HG03558 (cell line): ENCODE data around the gene CYP2C18.
"Not testable (repeated sequence)": the region's sequence is repeated elsewhere in the genome, so short reads cannot be mapped to it uniquely, and the experiment has no call there.

ENCODE experiments used
- ATAC-seq: cut with Tn5 transposase; IDR thresholded peaks from one replicate; pipeline ENCODE4 v1.9.1; 2021; ENCODE audit warnings: moderate number of reproducible peaks; ENCODE audit not compliant: unreplicated experiment; ENCODE audit errors: extremely low read depth

Gene CYP2C18

GRCh38 chr10:94683214-94684054, at the start of gene CYP2C18:
Gene CYP2C18, plus strand, starts transcription at chr10:94683729. Its CDS starts 91 bp downstream, at chr10:94683820.
- ATAC-seq: no peak

- not testable (repeated sequence) for ATAC-seq
Measured at GRCh38 chr10:94638097-94638496, 45.4 kb upstream of the CYP2C18 start.

- ATAC-seq: no peak
Measured at GRCh38 chr10:94639902-94640301, 43.6 kb upstream of the CYP2C18 start.

GRCh38 chr10:94640562-94640961, 43.0 kb upstream of the CYP2C18 start:
- no peak for ATAC-seq

GRCh38 chr10:94641480-94641879, 42.0 kb upstream of the CYP2C18 start:
- no peak for ATAC-seq

- no peak for ATAC-seq
Measured at GRCh38 chr10:94644352-94644751, 39.2 kb upstream of the CYP2C18 start.

GRCh38 chr10:94645285-94645684, 38.2 kb upstream of the CYP2C18 start:
- ATAC-seq: no peak

GRCh38 chr10:94655201-94655600, 28.3 kb upstream of the CYP2C18 start:
- ATAC-seq: not testable (repeated sequence)

- not testable (repeated sequence) for ATAC-seq
Measured at GRCh38 chr10:94663061-94663460, 20.5 kb upstream of the CYP2C18 start.

GRCh38 chr10:94666391-94667102, 17.0 kb upstream of the CYP2C18 start:
- no peak for ATAC-seq

- no peak for ATAC-seq
Measured at GRCh38 chr10:94673614-94674321, 9.8 kb upstream of the CYP2C18 start.

- no peak for ATAC-seq
Measured at GRCh38 chr10:94676496-94676895, 7.0 kb upstream of the CYP2C18 start.

- ATAC-seq: no peak
Measured at GRCh38 chr10:94677691-94678090, 5.8 kb upstream of the CYP2C18 start.

- no peak for ATAC-seq
Measured at GRCh38 chr10:94678475-94678874, 5.1 kb upstream of the CYP2C18 start.

- peak; percentile 55 for ATAC-seq
Measured at GRCh38 chr10:94680544-94680943, 3.0 kb upstream of the CYP2C18 start.

- not testable (repeated sequence) for ATAC-seq
Measured at GRCh38 chr10:94682636-94683035, 893 bp upstream of the CYP2C18 start.

- ATAC-seq: no peak
Measured at GRCh38 chr10:94687625-94688248, 4.2 kb downstream of the CYP2C18 start.

GRCh38 chr10:94706089-94706488, 22.6 kb downstream of the CYP2C18 start:
- ATAC-seq: no peak

- no peak for ATAC-seq
Measured at GRCh38 chr10:94710578-94710977, 27.0 kb downstream of the CYP2C18 start.

GRCh38 chr10:94725871-94726270, 42.3 kb downstream of the CYP2C18 start:
- ATAC-seq: no peak
